ENCODE results near the gene PGF. TPM values are rescaled to one million over a fixed set of nuclear protein-coding genes. Genes with fewer than 3 reads are reported as not detected.

The PGF gene
- total and polyA plus RNA-seq, 2 of the 13 experiments (the other 11 are each of a cell fraction or from before 2014, with no cell fraction given), result 10.7 to 27.5 TPM

DNA sequence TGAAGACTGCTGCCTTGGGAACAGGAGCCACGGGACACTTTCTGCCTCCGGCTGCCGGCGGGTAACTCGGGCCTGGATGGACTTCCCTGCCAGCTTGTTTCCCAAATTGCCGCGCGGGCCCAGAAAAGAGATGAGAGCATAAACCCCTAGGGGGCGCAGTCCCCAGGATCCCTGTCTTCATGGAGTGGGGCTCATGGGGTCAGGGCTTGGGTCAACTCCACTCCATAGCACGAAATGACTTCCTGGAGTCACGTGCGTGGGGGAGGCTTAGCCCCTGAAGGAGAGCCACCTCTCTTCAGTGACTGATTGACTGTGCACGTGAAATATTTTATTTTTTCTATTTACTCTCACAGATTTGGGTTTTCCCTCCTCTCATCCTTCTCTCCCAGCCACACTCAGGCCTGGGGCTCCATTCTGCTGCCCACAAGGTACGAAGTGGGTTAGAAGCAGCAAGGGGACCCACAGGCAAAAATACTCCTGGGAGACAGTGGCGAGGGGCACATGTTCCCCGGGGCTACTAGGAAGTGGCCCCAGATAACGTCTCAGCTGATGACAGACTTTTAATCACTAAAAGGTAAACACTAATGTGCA, 10.0 kb downstream of the PGF start (continued):
- TF ChIP-seq CSRNP2 (CRISPR knock-in tag; conservative IDR thresholded peaks at IDR 0.05; ENCODE audit: low read depth), result no peak
- no peak for TF ChIP-seq KLF11 (CRISPR knock-in tag; IDR thresholded peaks at IDR 0.05)
- no peak for TF ChIP-seq MTA1 (CRISPR knock-in tag; IDR thresholded peaks at IDR 0.05; ENCODE audit: borderline replicate concordance)

GRCh38 chr14:74942608-74943007, 12.8 kb downstream of the PGF start:
- Histone ChIP-seq H3K4me2 (ENCODE audit: low read depth, low read length) (no peak overlapping the region), H3K27me3 (ENCODE audit: control insufficient read depth in 1 of 2, insufficient read depth in 2 of 2, low read length in 2 of 2) (no peaks in the 10 kb centered on the region), H3K9ac (ENCODE audit: insufficient read depth, low read depth, low read length) (no peak overlapping the region), H2AFZ (ENCODE audit: low read length) (no peak overlapping the region), H3K9me3 (ENCODE audit: low read length) (no peaks in the 10 kb centered on the region), H3K4me3 (replicated peaks in 1 of 3; ENCODE audit: insufficient read depth in 1 of 3, low read depth in 2 of 3, low read length in 3 of 3) (no peak overlapping the region), H3K27ac (ENCODE audit: extremely low read length, insufficient read depth, low read length) (no peak overlapping the region), H3K79me2 (ENCODE audit: insufficient read depth, low read length) (no peaks in the 10 kb centered on the region), H4K20me1 (ENCODE audit: insufficient read depth, low read length) (no peaks in the 10 kb centered on the region; the same call in 1 of the 2 replicates), H3K36me3 (replicated peaks in 1 of 2; ENCODE audit: control insufficient read depth in 1 of 2, insufficient read depth in 2 of 2, low read length in 2 of 2) (peaks cover 9 to 33% of the 10 kb centered on the region in 2 experiments), H3K4me1 (ENCODE audit: insufficient read depth, low read length) (peaks cover 31% of the 10 kb centered on the region)
- intact Hi-C loops (cut with micrococcal nuclease; ENCODE audit: unreplicated experiment) (no loop called here), in situ Hi-C loops (cut with HindIII; ENCODE audit: extremely low pct_ligation_motif_present, low pct_unique_long_range_greater_than_20kb) (no loop called here)
- CTCF ChIA-PET (ENCODE audit: low intra/inter-chr PET ratio, low total read pairs), result no interaction called here
- DNase-seq (ENCODE audit: low spot score) (no peak), ATAC-seq (no peak), FAIRE-seq (no peak)
- 96% methylated on average over 9 of the region's 11 CpGs for WGBS (ENCODE audit: low lambda C conversion rate)
- BruUV-seq (replicated peaks), result no TSS peak
- POLR2A ChIA-PET, result no interaction called here
- no peak for TF ChIP-seq SOX5 (CRISPR knock-in tag; IDR thresholded peaks at IDR 0.05; ENCODE audit: borderline replicate concordance)
- TF ChIP-seq, protein P1, sequence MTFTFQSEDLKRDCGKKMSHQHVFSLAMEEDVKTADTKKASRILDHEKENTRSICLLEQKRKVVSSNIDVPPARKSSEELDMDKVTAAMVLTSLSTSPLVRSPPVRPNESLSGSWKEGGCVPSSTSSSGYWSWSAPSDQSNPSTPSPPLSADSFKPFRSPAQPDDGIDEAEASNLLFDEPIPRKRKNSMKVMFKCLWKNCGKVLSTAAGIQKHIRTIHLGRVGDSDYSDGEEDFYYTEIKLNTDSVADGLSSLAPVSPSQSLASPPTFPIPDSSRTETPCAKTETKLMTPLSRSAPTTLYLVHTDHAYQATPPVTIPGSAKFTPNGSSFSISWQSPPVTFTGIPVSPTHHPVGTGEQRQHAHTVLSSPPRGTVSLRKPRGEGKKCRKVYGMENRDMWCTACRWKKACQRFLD (CRISPR knock-in tag; IDR thresholded peaks at IDR 0.05; ENCODE audit: borderline replicate concordance), result no peak
- no peak for TF ChIP-seq ZNF484 (CRISPR knock-in tag; IDR thresholded peaks at IDR 0.05; ENCODE audit: borderline replicate concordance, low read depth)
- TF ChIP-seq IKZF4 (CRISPR knock-in tag; IDR thresholded peaks at IDR 0.05; ENCODE audit: borderline replicate concordance, low read depth, not compliant biosample characterization), result no peak
- TF ChIP-seq CREM (IDR thresholded peaks at IDR 0.05), result no peak
- TF ChIP-seq CREM (CRISPR knock-in tag; IDR thresholded peaks at IDR 0.05), result no peak
- TF ChIP-seq ZNF678 (CRISPR knock-in tag; IDR thresholded peaks at IDR 0.05), result no peak
- TF ChIP-seq, protein P2, sequence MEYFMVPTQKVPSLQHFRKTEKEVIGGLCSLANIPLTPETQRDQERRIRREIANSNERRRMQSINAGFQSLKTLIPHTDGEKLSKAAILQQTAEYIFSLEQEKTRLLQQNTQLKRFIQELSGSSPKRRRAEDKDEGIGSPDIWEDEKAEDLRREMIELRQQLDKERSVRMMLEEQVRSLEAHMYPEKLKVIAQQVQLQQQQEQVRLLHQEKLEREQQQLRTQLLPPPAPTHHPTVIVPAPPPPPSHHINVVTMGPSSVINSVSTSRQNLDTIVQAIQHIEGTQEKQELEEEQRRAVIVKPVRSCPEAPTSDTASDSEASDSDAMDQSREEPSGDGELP (IDR thresholded peaks at IDR 0.05; ENCODE audit: borderline replicate concordance, low read depth), result no peak
- no peak for TF ChIP-seq ZSCAN21 (CRISPR knock-in tag; IDR thresholded peaks at IDR 0.05; ENCODE audit: borderline replicate concordance)
- no peak for TF ChIP-seq FOSL2 (CRISPR knock-in tag; IDR thresholded peaks at IDR 0.05)
- no peak for TF ChIP-seq ARID2 (CRISPR knock-in tag; IDR thresholded peaks at IDR 0.05; ENCODE audit: borderline replicate concordance)
- TF ChIP-seq ZNF331 (CRISPR knock-in tag; IDR thresholded peaks at IDR 0.05), result no peak
- no peak for TF ChIP-seq RNF219 (CRISPR knock-in tag; IDR thresholded peaks at IDR 0.05)
